ENCODE data around the gene ZXDC.

Gene ZXDC

GRCh38 chr3:126475413-126476114 lies at the start of gene ZXDC:
Gene ZXDC (minus strand): TSS chr3:126475891. CDS start chr3:126475865, 26 bp downstream.
- peak; percentile 60 for DNase-seq (ENCODE audit: low read depth, low spot score)
- H3K27ac ChIP-seq: peak within 1 kb of the TSS; percentile 93

GRCh38 chr3:126525091-126525852 lies 49.6 kb upstream of the ZXDC start:
- H3K27ac ChIP-seq: no peak overlapping the region
- DNase-seq (ENCODE audit: low read depth, low spot score): no peak

- H3K27ac ChIP-seq: no peak overlapping the region
- no peak for DNase-seq (ENCODE audit: low read depth, low spot score)
Observed at GRCh38 chr3:126524429-126524988, 48.8 kb upstream of the ZXDC start.

GRCh38 chr3:126523745-126524428 lies 48.2 kb upstream of the ZXDC start, which contains the start of gene CHST13:
Gene CHST13 (plus strand): TSS chr3:126524155. CDS start chr3:126524333, 178 bp downstream.
- DNase-seq (ENCODE audit: low read depth, low spot score): no peak
- no peak within 1 kb of the TSS for H3K27ac ChIP-seq

- no peak overlapping the region for H3K27ac ChIP-seq
- no peak for DNase-seq (ENCODE audit: low read depth, low spot score)
Observed at GRCh38 chr3:126522363-126522788, 46.7 kb upstream of the ZXDC start.

- no peak for DNase-seq (ENCODE audit: low read depth, low spot score)
- no peak overlapping the region for H3K27ac ChIP-seq
Observed at GRCh38 chr3:126521122-126521891, 45.6 kb upstream of the ZXDC start.

GRCh38 chr3:126519506-126520455 lies 44.1 kb upstream of the ZXDC start:
- DNase-seq (ENCODE audit: low read depth, low spot score): no peak
- no peak overlapping the region for H3K27ac ChIP-seq

GRCh38 chr3:126518779-126519177 lies 43.1 kb upstream of the ZXDC start:
- no peak for DNase-seq (ENCODE audit: low read depth, low spot score)

GRCh38 chr3:126517986-126518778 lies 42.5 kb upstream of the ZXDC start:
- H3K27ac ChIP-seq: no peak overlapping the region

More at GRCh38 chr3:126518779-126519177, 43.1 kb upstream of the ZXDC start:
- no peak overlapping the region for H3K27ac ChIP-seq

GRCh38 chr3:126517291-126517951 lies 41.7 kb upstream of the ZXDC start, which contains the start of gene UROC1:
Gene UROC1 (minus strand): TSS chr3:126517773. CDS start chr3:126517719, 54 bp downstream.
- no peak within 1 kb of the TSS for H3K27ac ChIP-seq
- no peak for DNase-seq (ENCODE audit: low read depth, low spot score)

More at GRCh38 chr3:126517986-126518778, 42.5 kb upstream of the ZXDC start:
- DNase-seq (ENCODE audit: low read depth, low spot score): no peak

GRCh38 chr3:126516936-126517290 lies 41.2 kb upstream of the ZXDC start:
- no peak for DNase-seq (ENCODE audit: low read depth, low spot score)
- H3K27ac ChIP-seq: no peak overlapping the region

- no peak for DNase-seq (ENCODE audit: low read depth, low spot score)
- H3K27ac ChIP-seq: no peak overlapping the region
Observed at GRCh38 chr3:126516152-126516935, 40.7 kb upstream of the ZXDC start.

GRCh38 chr3:126515066-126515706 lies 39.5 kb upstream of the ZXDC start:
- no peak overlapping the region for H3K27ac ChIP-seq
- no peak for DNase-seq (ENCODE audit: low read depth, low spot score)

GRCh38 chr3:126514161-126514560 lies 38.5 kb upstream of the ZXDC start:
- H3K27ac ChIP-seq: no peak overlapping the region

GRCh38 chr3:126512916-126513650 lies 37.4 kb upstream of the ZXDC start:
- no peak for DNase-seq (ENCODE audit: low read depth, low spot score)

More at GRCh38 chr3:126514161-126514560, 38.5 kb upstream of the ZXDC start:
- no peak for DNase-seq (ENCODE audit: low read depth, low spot score)

More at GRCh38 chr3:126512916-126513650, 37.4 kb upstream of the ZXDC start:
- H3K27ac ChIP-seq: no peak overlapping the region

Measured in epithelial cell of prostate (primary cell).